ENCODE measurements around the gene GPR35.
A peak's percentile ranks its signal among the peaks of the same experiment; 100 is the strongest.
"Not testable (repeated sequence)": the region's sequence is repeated elsewhere in the genome, so short reads cannot be mapped to it uniquely, and the experiment has no call there.

Gene GPR35

GRCh38 chr2:240602266-240603050, 22.8 kb upstream of the GPR35 start:
- no peak for FAIRE-seq

GRCh38 chr2:240603081-240603835, 22.0 kb upstream of the GPR35 start:
- DNase-seq (ENCODE audit: low spot score) (no peak), FAIRE-seq (no peak)

More at GRCh38 chr2:240602266-240603050, 22.8 kb upstream of the GPR35 start:
- DNase-seq (ENCODE audit: low spot score): no peak

- no peak for FAIRE-seq
- DNase-seq (ENCODE audit: low spot score): no peak
Measured at GRCh38 chr2:240603846-240604245, 21.4 kb upstream of the GPR35 start.

- peak; percentile 53 for DNase-seq (ENCODE audit: low spot score)
- no peak for FAIRE-seq
Measured at GRCh38 chr2:240604291-240604938, 20.9 kb upstream of the GPR35 start.

GRCh38 chr2:240604939-240605716, 20.2 kb upstream of the GPR35 start:
- no peak for DNase-seq (ENCODE audit: low spot score)
- no peak for FAIRE-seq

GRCh38 chr2:240605867-240606743, 19.2 kb upstream of the GPR35 start:
- FAIRE-seq: peak; percentile 44
- no peak for DNase-seq (ENCODE audit: low spot score)

GRCh38 chr2:240611601-240612210, 13.6 kb upstream of the GPR35 start:
- no peak for DNase-seq (ENCODE audit: low spot score)

GRCh38 chr2:240613781-240614180, 11.5 kb upstream of the GPR35 start:
- FAIRE-seq (no peak), DNase-seq (ENCODE audit: low spot score) (no peak)

More at GRCh38 chr2:240611601-240612210, 13.6 kb upstream of the GPR35 start:
- no peak for FAIRE-seq

GRCh38 chr2:240614391-240614790, 10.9 kb upstream of the GPR35 start:
- FAIRE-seq: no peak
- no peak for DNase-seq (ENCODE audit: low spot score)

GRCh38 chr2:240615396-240615795, 9.9 kb upstream of the GPR35 start:
- FAIRE-seq (no peak), DNase-seq (ENCODE audit: low spot score) (no peak)

GRCh38 chr2:240615820-240616547, 9.3 kb upstream of the GPR35 start:
- DNase-seq (ENCODE audit: low spot score) (no peak), FAIRE-seq (no peak)

GRCh38 chr2:240616860-240617666, 8.2 kb upstream of the GPR35 start:
- not testable (repeated sequence) for DNase-seq (ENCODE audit: low spot score); FAIRE-seq

GRCh38 chr2:240618776-240619175, 6.5 kb upstream of the GPR35 start:
- FAIRE-seq: no peak
- DNase-seq (ENCODE audit: low spot score): no peak

GRCh38 chr2:240619506-240620148, 5.7 kb upstream of the GPR35 start:
- no peak for DNase-seq (ENCODE audit: low spot score)
- FAIRE-seq: no peak

GRCh38 chr2:240620149-240620731, 5.0 kb upstream of the GPR35 start:
- no peak for FAIRE-seq

GRCh38 chr2:240620859-240621258, 4.4 kb upstream of the GPR35 start:
- no peak for FAIRE-seq
- no peak for DNase-seq (ENCODE audit: low spot score)

More at GRCh38 chr2:240620149-240620731, 5.0 kb upstream of the GPR35 start:
- no peak for DNase-seq (ENCODE audit: low spot score)

- no peak for FAIRE-seq
- no peak for DNase-seq (ENCODE audit: low spot score)
Measured at GRCh38 chr2:240622060-240622411, 3.2 kb upstream of the GPR35 start.
